ENCODE measurements around the gene SGTA.

DNA sequence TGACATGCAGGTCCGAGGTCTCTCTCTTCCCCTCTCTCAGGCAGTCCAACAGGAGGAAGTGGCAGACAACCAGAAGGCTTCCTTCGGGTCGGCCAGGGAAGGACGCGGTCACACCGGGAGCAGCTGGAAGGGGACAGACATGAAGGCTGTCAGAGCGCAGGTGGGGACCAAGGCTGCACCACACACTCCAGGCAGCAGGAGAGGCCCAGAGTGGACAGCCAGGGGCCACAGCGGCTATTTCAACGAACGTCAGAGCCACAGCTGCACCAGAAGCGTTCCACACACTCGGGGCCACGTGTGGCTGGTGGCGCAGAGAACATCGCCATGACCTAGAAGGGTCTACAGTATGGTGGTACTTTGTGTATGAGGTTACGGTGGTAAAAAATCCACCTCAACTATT, 27.3 kb downstream of the SGTA start:
- TF ChIP-seq, protein P1, sequence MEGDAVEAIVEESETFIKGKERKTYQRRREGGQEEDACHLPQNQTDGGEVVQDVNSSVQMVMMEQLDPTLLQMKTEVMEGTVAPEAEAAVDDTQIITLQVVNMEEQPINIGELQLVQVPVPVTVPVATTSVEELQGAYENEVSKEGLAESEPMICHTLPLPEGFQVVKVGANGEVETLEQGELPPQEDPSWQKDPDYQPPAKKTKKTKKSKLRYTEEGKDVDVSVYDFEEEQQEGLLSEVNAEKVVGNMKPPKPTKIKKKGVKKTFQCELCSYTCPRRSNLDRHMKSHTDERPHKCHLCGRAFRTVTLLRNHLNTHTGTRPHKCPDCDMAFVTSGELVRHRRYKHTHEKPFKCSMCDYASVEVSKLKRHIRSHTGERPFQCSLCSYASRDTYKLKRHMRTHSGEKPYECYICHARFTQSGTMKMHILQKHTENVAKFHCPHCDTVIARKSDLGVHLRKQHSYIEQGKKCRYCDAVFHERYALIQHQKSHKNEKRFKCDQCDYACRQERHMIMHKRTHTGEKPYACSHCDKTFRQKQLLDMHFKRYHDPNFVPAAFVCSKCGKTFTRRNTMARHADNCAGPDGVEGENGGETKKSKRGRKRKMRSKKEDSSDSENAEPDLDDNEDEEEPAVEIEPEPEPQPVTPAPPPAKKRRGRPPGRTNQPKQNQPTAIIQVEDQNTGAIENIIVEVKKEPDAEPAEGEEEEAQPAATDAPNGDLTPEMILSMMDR (IDR thresholded peaks at IDR 0.05) = no peak
- no peak for TF ChIP-seq POLR2A (IDR thresholded peaks at IDR 0.05)
